ENCODE data around the gene TVP23A.

- no peak for TF ChIP-seq POLR2A (IDR thresholded peaks at IDR 0.05)
- TF ChIP-seq, protein P1, sequence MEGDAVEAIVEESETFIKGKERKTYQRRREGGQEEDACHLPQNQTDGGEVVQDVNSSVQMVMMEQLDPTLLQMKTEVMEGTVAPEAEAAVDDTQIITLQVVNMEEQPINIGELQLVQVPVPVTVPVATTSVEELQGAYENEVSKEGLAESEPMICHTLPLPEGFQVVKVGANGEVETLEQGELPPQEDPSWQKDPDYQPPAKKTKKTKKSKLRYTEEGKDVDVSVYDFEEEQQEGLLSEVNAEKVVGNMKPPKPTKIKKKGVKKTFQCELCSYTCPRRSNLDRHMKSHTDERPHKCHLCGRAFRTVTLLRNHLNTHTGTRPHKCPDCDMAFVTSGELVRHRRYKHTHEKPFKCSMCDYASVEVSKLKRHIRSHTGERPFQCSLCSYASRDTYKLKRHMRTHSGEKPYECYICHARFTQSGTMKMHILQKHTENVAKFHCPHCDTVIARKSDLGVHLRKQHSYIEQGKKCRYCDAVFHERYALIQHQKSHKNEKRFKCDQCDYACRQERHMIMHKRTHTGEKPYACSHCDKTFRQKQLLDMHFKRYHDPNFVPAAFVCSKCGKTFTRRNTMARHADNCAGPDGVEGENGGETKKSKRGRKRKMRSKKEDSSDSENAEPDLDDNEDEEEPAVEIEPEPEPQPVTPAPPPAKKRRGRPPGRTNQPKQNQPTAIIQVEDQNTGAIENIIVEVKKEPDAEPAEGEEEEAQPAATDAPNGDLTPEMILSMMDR (IDR thresholded peaks at IDR 0.05) = no peak
Observed at GRCh38 chr16:10731790-10732189, 86.8 kb downstream of the TVP23A start.

Measured in gastroesophageal sphincter (tissue), 3 donors.